Activated CD8-positive, alpha-beta memory T cell treated with anti-CD3 and anti-CD28 coated beads for 48 hours (primary cell): ENCODE results near the gene EVC.

ENCODE experiments used
- DNase-seq, 3 experiments: peaks; one replicate each; pipeline ENCODE4 v3.0.0-alpha.2; 2020; ENCODE audit warnings: low read depth in 2 of 3, low spot score in 2 of 3

EVC gene

GRCh38 chr4:5755161-5755560, 44.2 kb downstream of the EVC start:
- no peak for DNase-seq

- no peak for DNase-seq
These were observed 44.7 kb downstream of the EVC start for GRCh38 chr4:5755679-5756078.

GRCh38 chr4:5756271-5756670, 45.3 kb downstream of the EVC start:
- DNase-seq = no peak

- no peak for DNase-seq
These were observed 46.1 kb downstream of the EVC start for GRCh38 chr4:5757091-5757490.

- DNase-seq = no peak
These were observed 46.5 kb downstream of the EVC start for GRCh38 chr4:5757536-5757935.

- no peak for DNase-seq
These were observed 47.0 kb downstream of the EVC start for GRCh38 chr4:5757954-5758353.

- peak in 2 of 3 experiments; percentile 3 to 11 for DNase-seq
These were observed 47.7 kb downstream of the EVC start for GRCh38 chr4:5758741-5759140.

GRCh38 chr4:5759236-5760075, 48.5 kb downstream of the EVC start:
- DNase-seq = no peak

- DNase-seq = no peak
These were observed 49.2 kb downstream of the EVC start for GRCh38 chr4:5760246-5760645.

- DNase-seq = no peak
These were observed 50.0 kb downstream of the EVC start for GRCh38 chr4:5760936-5761480.

- DNase-seq = no peak
These were observed 59.0 kb downstream of the EVC start for GRCh38 chr4:5770051-5770450.

GRCh38 chr4:5772528-5773270, 61.7 kb downstream of the EVC start:
- DNase-seq = no peak

GRCh38 chr4:5773271-5773555, 62.2 kb downstream of the EVC start:
- DNase-seq = no peak

- no peak for DNase-seq
These were observed 63.5 kb downstream of the EVC start for GRCh38 chr4:5774416-5775036.

GRCh38 chr4:5776510-5776909, 65.5 kb downstream of the EVC start:
- no peak for DNase-seq

- DNase-seq = no peak
These were observed 70.0 kb downstream of the EVC start for GRCh38 chr4:5780831-5781480.

GRCh38 chr4:5781691-5782090, 70.7 kb downstream of the EVC start:
- DNase-seq = no peak

- DNase-seq = no peak
These were observed 72.0 kb downstream of the EVC start for GRCh38 chr4:5782829-5783476.

GRCh38 chr4:5783486-5783885, 72.5 kb downstream of the EVC start:
- no peak for DNase-seq

GRCh38 chr4:5784021-5784420, 73.0 kb downstream of the EVC start:
- no peak for DNase-seq
